ENCODE results near the gene RFX5.

The RFX5 gene

DNA sequence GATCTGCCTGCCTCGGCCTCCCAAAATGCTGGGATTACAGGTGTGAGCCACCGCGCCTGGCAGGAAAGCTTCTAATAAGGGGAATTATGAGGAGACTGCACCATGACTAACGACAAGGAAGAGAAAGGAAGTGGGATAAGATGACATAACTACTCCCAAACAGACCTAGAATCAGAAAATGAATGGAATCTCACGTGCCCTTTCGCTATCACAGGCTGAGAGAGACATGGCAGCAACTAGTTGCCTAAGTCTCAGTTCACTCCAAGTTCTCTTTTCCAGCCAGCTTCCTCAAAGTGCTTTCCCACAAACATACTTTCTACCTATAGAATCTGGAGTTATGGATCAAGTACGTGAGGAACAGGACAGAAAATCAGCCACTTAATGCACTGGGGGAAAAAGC, 21.8 kb downstream of the RFX5 start:
- DNase-seq (ENCODE audit: low read depth) = no peak

DNA sequence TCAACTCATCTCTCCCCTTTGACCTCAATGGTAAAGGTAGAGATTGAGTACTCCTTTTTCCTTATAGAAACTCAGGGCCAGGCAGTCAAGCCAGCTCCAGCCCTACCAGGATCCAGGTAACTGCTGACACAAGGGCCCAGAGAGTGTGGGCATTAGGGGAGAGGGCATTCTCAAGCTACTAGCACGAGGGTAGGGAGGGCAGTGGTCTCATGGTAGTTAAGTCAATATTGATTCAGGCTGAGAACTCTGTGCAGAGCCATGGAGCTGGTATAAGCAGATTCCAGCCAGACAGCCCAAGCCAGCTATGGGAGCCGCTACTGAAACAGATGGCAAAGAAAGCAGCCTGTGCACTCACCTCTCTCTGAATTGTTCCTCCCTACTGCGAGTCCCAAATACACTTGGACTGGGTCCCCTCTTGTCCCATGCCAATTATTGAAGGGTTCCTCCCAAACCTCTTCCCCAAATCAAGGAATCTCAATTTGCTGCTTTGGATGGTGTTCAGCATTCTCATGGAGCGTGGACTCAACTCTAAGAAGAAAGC, 22.6 kb downstream of the RFX5 start:
- no peak for DNase-seq (ENCODE audit: low read depth)

DNA sequence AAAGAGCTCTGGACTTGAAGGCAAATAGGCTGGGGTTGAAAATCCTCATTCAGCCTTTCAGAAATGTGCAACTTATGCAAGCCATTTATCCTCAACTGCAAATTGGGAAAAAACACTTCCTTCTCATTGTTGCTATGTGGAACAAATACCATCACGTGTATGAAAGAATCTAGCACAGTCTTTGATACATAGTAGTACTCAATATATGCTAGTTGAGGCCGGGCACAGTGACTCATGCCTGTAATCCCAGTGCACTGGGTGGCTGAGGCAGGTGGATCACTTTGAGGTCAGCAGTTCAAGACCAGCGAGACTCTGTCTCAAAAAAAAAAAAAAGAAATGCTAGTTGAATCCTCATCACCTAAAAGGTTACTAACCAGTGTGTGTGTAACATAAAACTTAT, 28.1 kb downstream of the RFX5 start:
- DNase-seq (ENCODE audit: low read depth) = no peak

DNA sequence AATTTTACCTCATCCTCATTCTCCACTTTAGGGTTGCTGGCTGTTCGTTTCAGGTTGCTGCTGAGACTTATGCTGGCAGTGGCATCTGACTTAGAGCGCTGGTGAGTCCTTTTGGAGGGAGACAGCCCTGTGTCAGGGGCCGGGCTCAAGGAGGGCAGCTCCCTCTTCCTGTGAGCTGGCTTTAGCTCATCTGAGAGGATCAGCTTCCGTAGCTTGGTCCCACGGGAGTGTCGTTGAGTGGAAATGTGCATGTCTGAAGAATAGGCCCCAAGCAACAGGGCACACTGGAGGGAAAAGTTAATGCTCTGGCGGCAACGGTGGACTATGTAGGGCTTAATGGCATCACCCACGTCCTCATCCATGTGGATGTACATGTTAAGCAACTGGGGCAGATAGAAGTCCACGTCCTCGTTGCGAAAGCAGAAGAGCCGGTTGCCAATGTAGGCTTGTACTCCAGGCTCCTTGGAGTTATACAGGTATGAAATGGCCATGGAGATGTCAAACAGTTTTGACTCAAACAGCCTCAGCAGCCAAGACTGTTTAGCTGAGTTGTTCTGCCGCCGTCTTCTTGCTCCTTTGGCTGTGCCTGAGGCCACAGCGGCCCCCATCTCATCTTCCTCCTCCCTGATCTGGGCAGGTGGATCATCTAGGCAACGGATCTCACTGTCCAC, 31.4 kb downstream of the RFX5 start:
- DNase-seq (ENCODE audit: low read depth) = no peak

- DNase-seq (ENCODE audit: low read depth) = no peak
Observed at GRCh38 chr1:151314137-151314875, 32.7 kb downstream of the RFX5 start.

DNA sequence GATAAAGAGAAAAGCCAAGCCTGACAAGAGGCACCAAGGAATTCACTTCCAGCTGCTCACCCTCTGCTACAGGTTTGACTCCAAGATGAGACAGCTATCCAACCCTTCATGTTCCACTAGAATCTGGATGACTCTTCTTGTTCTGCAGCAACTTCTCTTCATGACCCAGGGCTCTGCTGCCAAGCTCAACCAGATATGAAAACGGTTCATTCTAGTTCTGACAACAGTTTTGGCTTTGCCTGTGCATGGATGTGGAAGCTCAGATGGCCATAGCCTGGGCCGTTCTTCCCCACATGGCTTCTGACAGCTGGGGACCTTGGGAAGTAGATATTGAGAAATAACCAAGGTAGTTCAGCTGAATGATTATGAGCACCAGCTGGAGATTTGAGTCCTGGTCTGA, 33.6 kb downstream of the RFX5 start:
- no peak for DNase-seq (ENCODE audit: low read depth)

- DNase-seq (ENCODE audit: low read depth) = no peak
Observed at GRCh38 chr1:151312826-151313225, 34.2 kb downstream of the RFX5 start.

DNA sequence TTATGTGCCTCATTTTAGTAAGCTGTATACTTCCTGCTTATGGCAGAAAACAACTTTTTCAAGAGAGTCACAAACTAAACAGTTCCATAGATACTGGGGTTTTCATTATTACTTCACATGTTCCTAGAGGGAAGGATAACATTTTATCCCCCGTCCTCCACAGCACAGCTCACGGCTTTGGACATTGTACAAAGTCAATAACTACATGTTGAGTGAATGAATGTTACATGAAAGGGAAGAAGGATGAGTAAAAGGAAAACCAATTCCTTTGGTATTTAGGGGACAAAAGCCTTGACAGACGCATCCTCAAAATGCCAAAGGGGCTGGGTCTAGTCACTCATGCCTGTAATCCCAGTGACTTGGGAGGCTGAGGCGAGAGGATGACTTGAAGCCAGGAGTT, 34.6 kb downstream of the RFX5 start:
- no peak for DNase-seq (ENCODE audit: low read depth)

GRCh38 chr1:151311589-151312331, 35.3 kb downstream of the RFX5 start:
- DNase-seq (ENCODE audit: low read depth) = no peak

DNA sequence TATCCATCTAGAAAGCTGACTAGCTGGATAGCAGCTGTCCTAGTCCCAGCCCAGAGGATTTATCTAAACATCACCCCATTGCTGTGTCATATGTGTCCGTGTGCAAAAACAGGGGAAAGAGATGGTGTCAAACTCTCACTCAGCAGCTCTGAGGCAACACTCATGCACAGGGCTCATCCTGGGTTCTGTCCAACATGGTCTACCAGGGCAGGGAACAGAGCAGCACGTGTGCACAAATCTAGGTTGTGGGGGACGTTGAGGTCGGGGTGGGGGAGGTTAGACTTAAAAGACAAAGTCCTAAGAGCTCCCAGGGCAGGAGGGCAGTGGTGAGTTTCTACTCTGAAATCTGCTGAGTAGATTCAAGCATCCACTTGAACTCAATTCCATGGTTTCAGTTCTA, 36.0 kb downstream of the RFX5 start:
- DNase-seq (ENCODE audit: low read depth) = no peak

DNA sequence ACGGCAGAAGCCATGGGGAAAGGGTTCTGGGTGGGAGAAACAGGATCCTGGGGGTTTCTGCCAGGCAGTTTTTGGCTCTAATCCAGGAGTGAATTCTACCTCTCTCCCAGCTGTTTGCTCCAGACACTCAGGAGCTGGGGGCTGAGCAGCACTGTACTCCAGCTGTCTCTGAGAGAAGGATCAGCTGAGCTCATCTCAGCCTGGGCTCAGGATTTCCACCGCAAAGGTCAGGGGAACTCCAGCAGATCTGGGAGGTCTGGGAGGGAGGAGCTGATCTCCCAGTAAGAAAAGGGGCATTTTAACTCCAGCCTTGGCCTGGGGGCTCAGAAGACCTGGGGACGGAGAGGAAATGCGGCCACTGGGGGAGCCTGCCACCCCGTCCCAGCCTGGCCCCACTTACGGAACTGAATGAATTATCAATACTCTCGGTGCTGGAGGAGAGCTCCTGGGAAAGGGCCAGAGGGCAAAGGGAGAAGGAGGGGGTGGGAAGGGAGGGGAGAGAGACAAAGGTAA, 37.2 kb downstream of the RFX5 start:
- no peak for DNase-seq (ENCODE audit: low read depth)

DNA sequence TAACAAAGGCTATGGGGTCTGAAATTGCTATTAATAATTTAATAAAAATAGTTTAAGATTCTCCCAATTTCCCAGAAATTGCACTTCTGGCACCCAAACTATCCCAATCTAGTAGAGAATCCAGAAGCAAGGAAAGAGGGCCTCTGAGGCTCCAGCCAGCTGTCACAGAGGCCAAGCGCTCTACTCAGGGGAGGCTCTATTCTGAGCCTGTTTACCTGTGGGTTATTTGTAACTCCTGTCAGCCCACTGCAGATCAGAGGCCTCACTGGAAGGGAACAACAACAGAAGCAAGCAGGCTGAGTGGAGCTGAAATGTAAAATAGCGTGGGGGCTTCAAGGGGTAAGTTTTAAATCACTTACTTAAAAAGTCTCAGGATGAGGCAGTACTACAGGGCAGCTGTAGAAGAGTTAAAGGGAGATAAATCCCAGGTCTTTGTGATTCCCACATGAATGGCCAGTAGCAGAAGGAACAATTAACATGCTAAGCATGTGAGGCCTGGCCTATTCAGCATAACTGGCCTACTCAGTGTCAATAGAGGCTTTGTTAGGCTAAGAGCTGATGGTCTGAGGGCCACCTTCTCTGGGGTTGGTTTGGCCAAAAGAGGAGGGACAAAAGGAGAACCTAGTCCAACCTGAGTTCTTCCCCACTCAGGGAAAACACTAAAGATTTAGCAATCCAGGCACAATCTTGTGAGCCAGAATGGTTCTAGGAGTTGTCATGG, 52.1 kb downstream of the RFX5 start:
- no peak for DNase-seq (ENCODE audit: low read depth)

GRCh38 chr1:151293093-151293492, 54.0 kb downstream of the RFX5 start:
- no peak for DNase-seq (ENCODE audit: low read depth)

- DNase-seq (ENCODE audit: low read depth) = no peak
Observed at GRCh38 chr1:151292207-151293030, 54.6 kb downstream of the RFX5 start.

- no peak for DNase-seq (ENCODE audit: low read depth)
Observed at GRCh38 chr1:151290709-151291303, 56.2 kb downstream of the RFX5 start.

All from CMK (cell line).